ENCODE results near the gene NEU2.

The NEU2 gene

GRCh38 chr2:232998666-232998985 lies 33.8 kb upstream of the NEU2 start:
- H3K4me3 ChIP-seq (ENCODE audit: low read depth, low read length): no peak overlapping the region
- H3K27ac ChIP-seq (ENCODE audit: low read depth, low read length): no peak overlapping the region
- H3K4ac ChIP-seq (ENCODE audit: low read depth, low read length): no peak overlapping the region
- no CpG with 5 or more reads among the region's 5 CpGs for WGBS (ENCODE audit: extremely low coverage, insufficient coverage, insufficient read length)
- H4K8ac ChIP-seq (ENCODE audit: low read depth, low read length): no peak overlapping the region
- H3K9ac ChIP-seq (ENCODE audit: low read length): no peak overlapping the region
- H3K23ac ChIP-seq (ENCODE audit: low read length): no peak overlapping the region
- no peak overlapping the region for H3K18ac ChIP-seq (ENCODE audit: low read length)
- no peaks in the 10 kb centered on the region for H3K79me1 ChIP-seq (ENCODE audit: low read length)
- H2BK12ac ChIP-seq (ENCODE audit: low read length): no peak overlapping the region
- no peak overlapping the region for H2AK5ac ChIP-seq (ENCODE audit: low read length)
- H3K27me3 ChIP-seq (ENCODE audit: insufficient read depth, low read length): no peaks in the 10 kb centered on the region
- no peak overlapping the region for H2BK120ac ChIP-seq (ENCODE audit: insufficient read depth, low read length, poor library complexity)
- no peak overlapping the region for H4K91ac ChIP-seq (ENCODE audit: low read depth, low read length)
- no peak for DNase-seq
- H4K12ac ChIP-seq (ENCODE audit: low read depth, low read length): no peak overlapping the region
- peaks cover 2% of the 10 kb centered on the region for H3K79me2 ChIP-seq (ENCODE audit: control insufficient read depth, insufficient read depth, low read length, poor library complexity)
- no peaks in the 10 kb centered on the region for H3K9me3 ChIP-seq (ENCODE audit: insufficient read depth, low read depth, low read length)
- no peak overlapping the region for H3K4me2 ChIP-seq (ENCODE audit: low read length)
- H3K14ac ChIP-seq (ENCODE audit: low read length): no peak overlapping the region
- no peaks in the 10 kb centered on the region for H3K4me1 ChIP-seq (ENCODE audit: control insufficient read depth in 1 of 2, insufficient read depth in 2 of 2, low read length in 2 of 2)
- no peak overlapping the region for H2AFZ ChIP-seq (ENCODE audit: insufficient read depth, low read length, poor library complexity)
- H2BK5ac ChIP-seq (ENCODE audit: low read depth, low read length, poor library complexity): no peak overlapping the region
- no peaks in the 10 kb centered on the region for H3K36me3 ChIP-seq (ENCODE audit: control insufficient read depth in 1 of 2, insufficient read depth in 2 of 2, low read length in 2 of 2)

DNA sequence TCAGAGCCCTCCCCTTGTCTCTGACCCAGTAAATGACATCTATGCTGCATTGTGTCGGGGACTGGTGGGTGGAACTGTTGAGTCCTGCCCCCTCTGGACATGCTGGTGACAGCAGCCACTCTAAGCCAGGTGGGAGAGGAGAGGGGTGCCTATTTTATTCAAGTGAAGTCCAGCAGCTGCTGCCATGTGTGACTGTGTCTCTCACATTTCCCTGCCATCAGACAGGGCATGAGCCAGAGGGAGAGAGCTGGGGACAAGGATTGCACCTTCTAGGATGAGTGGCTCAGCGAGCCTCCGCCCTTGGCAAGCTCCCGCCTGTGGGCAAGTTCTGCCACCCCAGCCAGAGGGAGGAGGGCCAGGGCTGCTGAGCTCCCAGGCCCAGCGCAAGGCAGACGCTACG lies 33.1 kb upstream of the NEU2 start:
- Histone ChIP-seq H2BK12ac (ENCODE audit: low read length) (no peak overlapping the region), H3K4me2 (ENCODE audit: low read length) (no peak overlapping the region), H3K36me3 (ENCODE audit: control insufficient read depth in 1 of 2, insufficient read depth in 2 of 2, low read length in 2 of 2) (no peaks in the 10 kb centered on the region), H3K14ac (ENCODE audit: low read length) (no peak overlapping the region), H3K9ac (ENCODE audit: low read length) (no peak overlapping the region), H3K4me3 (ENCODE audit: low read depth, low read length) (no peak overlapping the region), H3K27me3 (ENCODE audit: insufficient read depth, low read length) (no peaks in the 10 kb centered on the region), H3K23ac (ENCODE audit: low read length) (no peak overlapping the region), H3K9me3 (ENCODE audit: insufficient read depth, low read depth, low read length) (no peaks in the 10 kb centered on the region), H2AFZ (ENCODE audit: insufficient read depth, low read length, poor library complexity) (no peak overlapping the region), H2AK5ac (ENCODE audit: low read length) (no peak overlapping the region), H4K8ac (ENCODE audit: low read depth, low read length) (no peak overlapping the region), H3K79me2 (ENCODE audit: control insufficient read depth, insufficient read depth, low read length, poor library complexity) (peaks cover 2% of the 10 kb centered on the region), H3K79me1 (ENCODE audit: low read length) (no peaks in the 10 kb centered on the region), H2BK5ac (ENCODE audit: low read depth, low read length, poor library complexity) (no peak overlapping the region), H3K27ac (ENCODE audit: low read depth, low read length) (no peak overlapping the region), H3K18ac (ENCODE audit: low read length) (no peak overlapping the region), H3K4me1 (ENCODE audit: control insufficient read depth in 1 of 2, insufficient read depth in 2 of 2, low read length in 2 of 2) (no peaks in the 10 kb centered on the region), H2BK120ac (ENCODE audit: insufficient read depth, low read length, poor library complexity) (no peak overlapping the region), H4K12ac (ENCODE audit: low read depth, low read length) (no peak overlapping the region), H3K4ac (ENCODE audit: low read depth, low read length) (no peak overlapping the region), H4K91ac (ENCODE audit: low read depth, low read length) (no peak overlapping the region)
- DNase-seq: no peak
- no CpG with 5 or more reads among the region's 7 CpGs for WGBS (ENCODE audit: extremely low coverage, insufficient coverage, insufficient read length)

- H3K4me2 ChIP-seq (ENCODE audit: low read length): no peak overlapping the region
- H3K27ac ChIP-seq (ENCODE audit: low read depth, low read length): no peak overlapping the region
- peaks cover 2% of the 10 kb centered on the region for H3K79me2 ChIP-seq (ENCODE audit: control insufficient read depth, insufficient read depth, low read length, poor library complexity)
- no peaks in the 10 kb centered on the region for H3K4me1 ChIP-seq (ENCODE audit: control insufficient read depth in 1 of 2, insufficient read depth in 2 of 2, low read length in 2 of 2)
- H3K79me1 ChIP-seq (ENCODE audit: low read length): no peaks in the 10 kb centered on the region
- no peak overlapping the region for H2AK5ac ChIP-seq (ENCODE audit: low read length)
- H3K36me3 ChIP-seq (ENCODE audit: control insufficient read depth in 1 of 2, insufficient read depth in 2 of 2, low read length in 2 of 2): no peaks in the 10 kb centered on the region
- no peak overlapping the region for H3K4me3 ChIP-seq (ENCODE audit: low read depth, low read length)
- H2AFZ ChIP-seq (ENCODE audit: insufficient read depth, low read length, poor library complexity): no peak overlapping the region
- no peak overlapping the region for H3K9ac ChIP-seq (ENCODE audit: low read length)
- H3K9me3 ChIP-seq (ENCODE audit: insufficient read depth, low read depth, low read length): no peaks in the 10 kb centered on the region
- no peak overlapping the region for H3K18ac ChIP-seq (ENCODE audit: low read length)
- H2BK120ac ChIP-seq (ENCODE audit: insufficient read depth, low read length, poor library complexity): no peak overlapping the region
- H4K91ac ChIP-seq (ENCODE audit: low read depth, low read length): no peak overlapping the region
- no peak overlapping the region for H3K23ac ChIP-seq (ENCODE audit: low read length)
- no peak for DNase-seq
- no peak overlapping the region for H4K12ac ChIP-seq (ENCODE audit: low read depth, low read length)
- no peak overlapping the region for H2BK12ac ChIP-seq (ENCODE audit: low read length)
- no peak overlapping the region for H3K14ac ChIP-seq (ENCODE audit: low read length)
- H3K27me3 ChIP-seq (ENCODE audit: insufficient read depth, low read length): no peaks in the 10 kb centered on the region
- WGBS (ENCODE audit: extremely low coverage, insufficient coverage, insufficient read length): no CpG with 5 or more reads among the region's 20 CpGs
- H4K8ac ChIP-seq (ENCODE audit: low read depth, low read length): no peak overlapping the region
- H3K4ac ChIP-seq (ENCODE audit: low read depth, low read length): no peak overlapping the region
- no peak overlapping the region for H2BK5ac ChIP-seq (ENCODE audit: low read depth, low read length, poor library complexity)
These were observed 31.4 kb upstream of the NEU2 start for GRCh38 chr2:233000886-233001750.

DNA sequence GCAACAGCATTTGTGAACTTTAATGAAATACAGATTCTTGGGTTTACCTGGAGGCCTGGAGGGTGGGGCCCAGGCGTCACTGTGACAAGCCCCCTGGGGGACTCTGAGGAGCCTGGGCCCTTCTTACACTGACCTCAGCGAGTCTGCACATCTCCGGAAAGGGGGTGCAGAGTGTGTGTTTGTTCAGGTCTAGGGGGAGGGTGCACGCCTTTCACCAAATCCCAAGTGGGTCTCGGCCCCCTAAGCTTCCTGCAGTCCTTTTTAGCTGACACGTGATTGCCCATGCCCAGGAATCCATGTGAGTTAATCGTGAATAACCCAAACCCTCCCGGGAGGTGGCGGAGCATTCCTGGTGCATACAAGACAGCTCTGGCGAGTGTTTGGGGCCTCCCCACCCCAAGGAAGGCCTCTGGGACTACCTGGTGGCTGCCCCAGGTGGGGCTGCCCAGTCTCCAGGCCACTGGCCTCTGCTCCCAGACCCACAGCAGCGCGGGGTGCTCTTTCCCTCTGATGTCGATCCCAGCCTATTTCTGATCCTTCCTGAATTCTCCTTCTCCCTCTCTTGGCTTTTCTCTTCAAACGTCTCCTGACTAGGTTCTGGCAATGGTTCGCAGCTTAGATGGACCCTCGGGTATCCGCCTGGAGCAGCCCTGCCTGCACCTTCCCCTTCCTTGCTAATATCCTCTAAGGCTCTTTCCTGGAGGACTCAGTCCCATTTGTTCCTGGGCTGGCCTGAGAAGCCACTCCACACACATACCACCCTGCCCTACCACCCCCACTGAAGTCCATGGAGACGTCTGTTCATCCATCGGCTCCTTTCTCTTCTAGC lies 29.4 kb upstream of the NEU2 start:
- Histone ChIP-seq H3K4ac (ENCODE audit: low read depth, low read length) (no peak overlapping the region), H2BK12ac (ENCODE audit: low read length) (no peak overlapping the region), H4K8ac (ENCODE audit: low read depth, low read length) (no peak overlapping the region), H3K27me3 (ENCODE audit: insufficient read depth, low read length) (no peaks in the 10 kb centered on the region), H3K27ac (ENCODE audit: low read depth, low read length) (no peak overlapping the region), H4K12ac (ENCODE audit: low read depth, low read length) (no peak overlapping the region), H2AK5ac (ENCODE audit: low read length) (no peak overlapping the region), H2BK120ac (ENCODE audit: insufficient read depth, low read length, poor library complexity) (no peak overlapping the region), H4K91ac (ENCODE audit: low read depth, low read length) (no peak overlapping the region), H3K36me3 (ENCODE audit: control insufficient read depth in 1 of 2, insufficient read depth in 2 of 2, low read length in 2 of 2) (no peaks in the 10 kb centered on the region), H3K4me3 (ENCODE audit: low read depth, low read length) (no peak overlapping the region), H2BK5ac (ENCODE audit: low read depth, low read length, poor library complexity) (no peak overlapping the region), H2AFZ (ENCODE audit: insufficient read depth, low read length, poor library complexity) (no peak overlapping the region), H3K9me3 (ENCODE audit: insufficient read depth, low read depth, low read length) (no peaks in the 10 kb centered on the region), H3K4me1 (ENCODE audit: control insufficient read depth in 1 of 2, insufficient read depth in 2 of 2, low read length in 2 of 2) (no peaks in the 10 kb centered on the region), H3K14ac (ENCODE audit: low read length) (no peak overlapping the region), H3K18ac (ENCODE audit: low read length) (no peak overlapping the region), H3K4me2 (ENCODE audit: low read length) (no peak overlapping the region), H3K79me1 (ENCODE audit: low read length) (no peaks in the 10 kb centered on the region), H3K9ac (ENCODE audit: low read length) (no peak overlapping the region), H3K79me2 (ENCODE audit: control insufficient read depth, insufficient read depth, low read length, poor library complexity) (peaks cover 2% of the 10 kb centered on the region), H3K23ac (ENCODE audit: low read length) (no peak overlapping the region)
- no CpG with 5 or more reads among the region's 19 CpGs for WGBS (ENCODE audit: extremely low coverage, insufficient coverage, insufficient read length)
- no peak for DNase-seq

Measured in trophoblast cell (in vitro differentiated cells and primary cell).